Measurements from ENCODE around the gene TUT7.

The TUT7 gene

DNA sequence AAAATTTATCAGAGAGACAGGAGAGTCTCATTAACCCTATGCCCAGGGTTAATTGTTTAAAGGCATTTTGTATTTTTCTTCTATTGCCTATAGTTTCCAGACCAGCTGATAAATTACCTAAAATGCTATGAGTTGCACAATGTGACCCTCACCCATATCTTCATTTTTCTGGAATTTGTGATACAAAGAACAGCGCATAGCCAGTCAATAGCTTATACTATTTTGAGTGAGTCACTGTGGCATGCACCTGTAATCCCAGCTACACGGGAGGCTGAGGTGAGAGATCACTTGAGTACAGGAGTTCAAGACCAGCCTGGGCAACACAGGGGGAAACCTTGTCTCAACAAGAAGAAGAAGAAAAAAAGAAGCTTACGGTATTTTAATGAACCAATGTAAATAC lies 97.6 kb downstream of the TUT7 start:
- no peak for DNase-seq

DNA sequence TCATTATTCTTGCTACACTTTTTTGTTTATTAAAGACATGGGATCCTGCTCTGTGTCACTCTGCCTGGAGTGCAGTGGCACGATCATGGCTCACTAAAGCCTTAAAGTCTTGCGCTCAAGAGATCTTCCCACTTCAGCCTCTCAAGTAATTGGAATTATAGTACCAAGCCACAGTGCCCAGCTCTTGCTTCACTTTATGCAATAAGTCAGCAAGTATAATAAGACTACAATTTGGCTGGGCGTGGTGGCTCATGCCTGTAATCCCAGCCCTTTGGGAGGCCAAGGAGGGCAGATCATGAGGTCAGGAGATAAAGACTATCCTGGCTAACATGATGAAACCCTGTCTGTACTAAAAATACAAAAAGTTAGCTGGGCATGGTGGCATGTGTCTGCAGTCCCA lies 100.6 kb downstream of the TUT7 start:
- no peak for DNase-seq

DNA sequence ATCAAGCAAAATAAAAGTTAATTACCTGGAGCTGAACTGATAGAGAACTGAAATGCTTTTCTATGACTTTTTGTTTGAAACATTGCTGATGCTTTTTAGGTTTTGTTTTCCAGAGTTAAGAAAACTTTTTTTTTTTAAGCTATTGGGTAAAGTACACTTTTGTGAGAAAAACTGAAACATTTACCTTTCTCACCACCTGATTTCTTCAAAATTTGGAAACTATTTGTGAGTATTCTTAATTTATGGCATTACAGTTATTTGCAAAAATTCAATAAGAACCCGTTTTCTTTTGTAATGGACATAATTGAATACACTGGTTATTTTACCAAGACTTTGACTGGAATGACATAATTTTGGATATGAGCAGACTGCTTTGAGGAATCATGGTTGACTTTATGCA lies 101.3 kb downstream of the TUT7 start:
- DNase-seq: no peak

DNA sequence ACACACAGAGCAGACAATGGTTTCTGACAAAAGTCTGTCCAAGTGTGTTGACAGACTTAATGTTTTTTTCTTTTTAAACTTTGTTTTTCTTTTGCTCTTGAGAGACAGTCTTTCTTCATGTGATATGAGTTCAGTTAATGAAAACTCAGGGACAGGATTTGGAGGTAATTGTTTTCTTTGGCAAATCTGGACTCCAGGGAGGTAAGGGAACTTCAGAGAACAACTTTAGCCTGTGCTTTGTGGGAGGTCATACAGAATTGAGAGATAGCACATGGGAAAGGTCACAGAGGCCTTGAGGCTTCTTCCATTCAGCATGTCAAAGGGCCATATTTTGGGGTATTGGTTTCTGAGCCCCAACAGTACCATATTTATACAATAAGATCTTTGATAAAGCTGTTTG lies 104.1 kb downstream of the TUT7 start:
- no peak for DNase-seq

DNA sequence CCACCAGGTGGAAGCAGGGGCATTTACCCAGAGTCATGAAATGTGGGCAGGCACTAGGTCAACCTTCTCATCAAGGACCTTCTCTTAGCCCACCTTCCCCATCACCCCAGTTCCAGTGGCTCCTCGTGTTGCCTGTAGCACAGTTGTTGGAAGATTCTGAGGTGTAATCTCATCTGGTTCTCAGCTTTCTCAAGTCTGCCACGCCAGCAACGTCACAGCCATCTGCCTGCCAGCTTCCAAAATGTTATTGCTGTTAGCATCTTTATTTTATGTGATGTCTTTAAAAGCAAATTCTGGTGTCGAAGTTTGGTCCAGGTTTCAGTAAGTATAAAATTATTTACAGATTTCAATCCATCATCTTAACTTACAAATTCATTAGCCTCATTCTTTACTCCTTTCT lies 105.5 kb downstream of the TUT7 start:
- no peak for DNase-seq

DNA sequence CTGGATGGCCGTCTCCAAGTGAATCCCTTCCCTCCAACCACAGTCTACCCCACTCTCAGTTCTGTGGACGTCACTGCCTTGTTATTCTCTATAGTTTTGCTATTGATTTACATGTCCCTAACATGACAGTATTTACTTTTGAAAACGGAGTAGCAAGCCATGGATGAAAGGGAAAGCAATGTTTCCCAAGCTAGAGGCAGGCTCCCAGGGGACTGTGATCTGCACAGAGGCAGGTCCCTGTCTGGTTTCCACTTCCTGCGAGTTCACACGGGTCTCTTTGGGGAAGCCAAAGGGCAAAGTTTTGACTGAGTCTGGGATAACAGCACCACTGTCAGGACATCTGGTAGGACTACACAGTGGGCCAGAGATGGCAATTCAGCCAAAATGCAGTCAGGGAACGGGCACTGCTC lies 107.5 kb downstream of the TUT7 start:
- DNase-seq: no peak

DNA sequence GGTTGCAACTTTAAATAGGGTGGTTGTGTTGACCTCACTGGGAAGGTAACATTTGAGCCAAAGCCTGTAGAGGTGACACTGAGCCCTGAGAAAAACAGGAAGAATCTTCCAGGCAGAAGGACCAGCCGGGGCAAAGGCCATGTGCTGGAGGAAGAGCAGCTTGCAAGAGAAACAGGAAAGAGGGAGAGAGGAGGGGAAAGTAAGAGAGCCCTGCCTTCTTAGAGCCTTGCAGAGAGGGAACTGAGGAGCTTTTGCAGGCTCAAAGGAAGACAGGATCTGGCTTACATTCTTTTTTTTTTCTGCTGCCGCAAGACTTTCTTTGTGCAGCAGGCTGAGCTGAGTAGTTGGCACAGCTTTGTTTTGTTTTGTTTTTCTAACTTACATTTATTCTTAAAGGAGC lies 112.1 kb downstream of the TUT7 start:
- DNase-seq: no peak

DNA sequence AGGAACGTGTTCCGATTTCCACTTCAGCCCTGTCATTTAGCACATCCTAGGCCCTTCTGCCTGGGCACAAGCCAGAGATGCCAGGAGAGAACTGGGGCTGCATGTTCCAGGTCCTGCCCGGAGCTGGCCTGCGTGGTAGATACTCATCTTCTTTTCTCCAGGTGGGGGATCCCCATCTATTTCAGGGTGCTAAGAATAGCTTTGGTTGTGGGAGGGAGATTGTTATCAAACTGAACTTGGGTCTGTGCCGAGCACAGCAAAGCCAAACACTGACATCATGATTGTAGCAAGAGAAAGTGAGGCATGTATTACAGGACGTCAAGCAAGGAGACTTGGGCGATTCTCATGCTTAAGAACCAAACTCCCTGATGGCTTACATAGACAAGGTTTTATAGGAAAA lies 113.0 kb downstream of the TUT7 start:
- DNase-seq: no peak

DNA sequence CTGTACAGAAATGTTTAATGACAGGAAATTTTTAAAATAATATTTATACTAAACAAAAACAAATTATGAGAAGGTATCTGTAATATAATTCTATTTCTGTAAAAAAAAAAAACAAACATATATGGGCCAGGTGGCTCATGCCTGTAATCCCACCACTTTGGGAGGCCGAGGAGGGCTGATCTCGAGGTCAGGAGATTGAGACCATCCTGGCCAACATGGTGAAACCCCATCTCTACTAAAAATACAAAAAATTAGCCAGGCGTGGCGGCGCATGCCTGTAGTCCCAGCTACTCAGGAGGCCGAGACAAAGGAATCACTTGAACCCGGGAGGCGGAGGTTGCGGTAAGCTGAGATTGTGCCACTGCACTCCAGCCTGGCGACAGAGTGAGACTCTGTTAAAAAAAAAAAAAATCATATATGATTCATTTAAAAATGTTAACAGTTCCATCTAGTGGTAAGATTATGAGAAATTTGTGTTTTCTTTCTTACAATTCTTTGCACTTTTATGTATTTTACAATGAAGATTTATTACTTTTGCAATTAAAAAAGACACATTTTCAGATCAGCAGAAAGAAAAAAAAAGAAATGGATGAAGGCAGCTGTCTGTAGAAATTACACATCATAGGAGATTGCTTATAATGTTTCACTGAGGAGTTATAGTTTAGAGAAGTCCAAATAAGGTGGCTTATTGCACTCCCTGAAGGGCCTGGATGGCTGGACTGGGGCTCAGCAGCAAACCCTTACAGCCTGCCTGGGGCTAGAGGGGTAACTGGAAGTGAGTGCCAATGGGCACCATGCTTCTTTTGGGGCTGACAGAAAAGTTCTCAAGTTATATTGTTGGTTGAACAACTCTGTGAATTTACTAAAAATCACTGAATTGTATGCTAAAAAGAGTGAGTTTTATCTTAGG lies 115.1 kb downstream of the TUT7 start:
- DNase-seq: no peak
